Effector CD8-positive, alpha-beta T cell (primary cell): Measurements from ENCODE around the gene EPX.
A peak's percentile ranks its signal among the peaks of the same experiment; 100 is the strongest.
"Not testable (repeated sequence)": the region's sequence is repeated elsewhere in the genome, so short reads cannot be mapped to it uniquely, and the experiment has no call there.

Experiments used
- DNase-seq: peaks from one replicate; lab custom pipeline; 2025; lab: John Stamatoyannopoulos, UW
- total RNA-seq, 4 experiments: gene quantifications; one replicate each; lab custom pipeline; 2026; lab: John Stamatoyannopoulos, UW

The EPX gene
- total RNA-seq, result 0 reads per million in 4 experiments

GRCh38 chr17:58192612-58193011 lies at the start of gene EPX:
TSS of gene EPX (plus strand) at chr17:58192726. CDS start at chr17:58192847, 121 bp downstream.
- no peak for DNase-seq

GRCh38 chr17:58143335-58143734 lies 49.2 kb upstream of the EPX start:
- DNase-seq, result not testable (repeated sequence)

- no peak for DNase-seq
Observed at GRCh38 chr17:58144801-58145200, 47.7 kb upstream of the EPX start.

- no peak for DNase-seq
Observed at GRCh38 chr17:58147930-58148434, 44.5 kb upstream of the EPX start, which contains the start of gene OR4D1. TSS of gene OR4D1 (plus strand) at chr17:58148384. CDS start at chr17:58155154, 6,770 bp downstream.

DNA sequence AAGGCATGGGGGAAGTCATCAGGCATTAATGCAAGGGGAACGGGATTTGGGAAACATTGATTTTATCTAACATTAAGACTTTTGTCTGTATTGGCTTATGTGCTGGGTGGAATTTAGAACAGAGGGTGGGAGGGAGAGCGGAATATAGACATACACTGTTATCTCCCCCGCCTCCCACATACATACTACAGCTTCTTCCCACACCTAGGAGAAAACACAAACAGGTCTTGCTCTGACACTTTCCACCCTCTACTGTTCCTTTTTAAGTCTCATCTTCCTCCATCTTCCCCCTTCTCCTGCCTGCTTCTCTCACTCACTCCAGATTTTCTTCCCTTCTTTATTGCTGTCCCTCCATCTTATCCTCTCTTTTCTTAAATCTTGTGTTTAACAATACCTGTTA lies 43.9 kb upstream of the EPX start:
- DNase-seq, result no peak

DNA sequence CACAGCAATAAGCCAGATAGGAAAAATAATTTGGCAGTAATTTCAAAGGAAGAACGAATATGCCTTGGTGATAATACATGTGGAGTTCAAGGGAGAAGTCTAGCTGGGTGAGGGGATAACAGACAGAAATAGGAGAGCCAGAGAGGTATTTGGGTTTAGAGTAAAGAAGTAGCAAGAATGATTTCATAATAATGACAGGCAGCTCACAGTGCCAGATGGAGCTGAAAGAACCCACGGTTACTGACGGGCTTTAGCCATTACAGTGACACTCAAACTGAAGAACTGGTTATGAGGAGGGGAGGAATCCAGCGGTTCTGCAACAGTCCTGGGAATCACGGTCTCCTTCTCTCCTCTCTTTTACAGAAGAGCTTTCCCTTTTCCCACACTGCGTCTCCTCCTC lies 42.1 kb upstream of the EPX start:
- DNase-seq, result no peak

DNA sequence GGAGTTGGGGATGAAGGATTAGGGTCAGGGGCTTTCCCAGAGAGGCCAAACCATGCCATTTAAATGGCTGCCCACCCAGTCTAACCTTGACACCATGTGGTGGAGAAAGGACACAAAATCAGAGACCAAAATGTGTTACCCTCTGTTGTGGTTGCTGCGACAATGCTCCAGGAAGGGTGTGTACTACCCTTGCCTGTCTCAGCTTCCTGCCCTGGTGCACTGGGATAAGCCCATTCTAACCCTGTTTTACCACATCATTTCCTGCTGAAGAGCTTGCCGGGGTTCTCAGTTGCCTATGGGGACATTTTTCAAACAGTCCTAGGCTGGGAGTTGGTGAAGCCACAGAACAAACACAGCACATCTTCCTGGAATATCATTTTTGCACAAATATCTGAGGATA lies 39.5 kb upstream of the EPX start:
- DNase-seq, result peak; percentile 16

- DNase-seq, result no peak
Observed at GRCh38 chr17:58153671-58154070, 38.9 kb upstream of the EPX start.

- peak; percentile 17 for DNase-seq
Observed at GRCh38 chr17:58156839-58157803, 35.4 kb upstream of the EPX start.

DNA sequence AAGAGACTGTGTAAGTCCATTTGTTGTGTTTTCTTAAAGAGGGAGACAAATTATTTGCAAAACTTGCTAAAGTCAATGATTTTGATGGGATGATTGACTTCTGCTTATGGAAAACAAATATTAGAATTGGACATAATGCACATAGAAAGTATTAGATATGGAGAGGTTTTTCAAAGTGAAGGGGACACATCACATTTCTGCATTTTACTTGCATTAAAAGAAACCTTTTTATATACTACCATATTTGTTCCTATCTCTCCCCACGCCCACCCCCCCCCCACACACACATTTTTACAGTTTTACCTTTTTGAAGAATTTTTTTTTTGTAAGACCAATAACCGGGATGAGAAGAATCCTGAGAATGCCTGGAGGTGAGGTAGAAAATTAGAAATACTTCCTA lies 34.3 kb upstream of the EPX start:
- no peak for DNase-seq

GRCh38 chr17:58161566-58161965 lies 31.0 kb upstream of the EPX start:
- DNase-seq, result no peak

GRCh38 chr17:58165981-58166380 lies 26.5 kb upstream of the EPX start:
- no peak for DNase-seq

DNA sequence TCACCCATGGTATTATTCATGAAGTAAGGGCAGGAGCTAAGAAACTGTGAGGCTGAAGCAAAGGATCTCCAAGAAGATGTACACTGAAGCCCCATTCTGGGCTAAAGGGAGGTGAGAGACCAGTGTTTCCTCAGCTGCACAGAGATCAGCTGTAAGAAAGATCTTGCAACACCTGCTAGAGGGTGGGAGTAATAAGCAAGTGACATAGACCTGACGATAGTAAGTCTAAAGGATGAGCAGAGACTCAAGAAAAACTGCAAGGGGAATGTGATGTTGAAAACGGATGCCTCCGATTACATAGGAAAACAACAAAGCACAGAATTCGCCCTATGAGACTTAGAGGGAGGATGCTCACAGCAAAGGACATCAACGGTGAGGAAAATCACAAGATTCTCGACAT lies 25.8 kb upstream of the EPX start, which contains the start of gene OR4D2:
TSS of gene OR4D2 (plus strand) at position 301 of the 400 bp plus-strand sequence. CDS start 2,674 bp downstream, outside the sequence.
- DNase-seq, result no peak

- no peak for DNase-seq
Observed at GRCh38 chr17:58170622-58171021, 21.9 kb upstream of the EPX start.

- DNase-seq, result peak; percentile 13
Observed at GRCh38 chr17:58172369-58173071, 20.0 kb upstream of the EPX start.

DNA sequence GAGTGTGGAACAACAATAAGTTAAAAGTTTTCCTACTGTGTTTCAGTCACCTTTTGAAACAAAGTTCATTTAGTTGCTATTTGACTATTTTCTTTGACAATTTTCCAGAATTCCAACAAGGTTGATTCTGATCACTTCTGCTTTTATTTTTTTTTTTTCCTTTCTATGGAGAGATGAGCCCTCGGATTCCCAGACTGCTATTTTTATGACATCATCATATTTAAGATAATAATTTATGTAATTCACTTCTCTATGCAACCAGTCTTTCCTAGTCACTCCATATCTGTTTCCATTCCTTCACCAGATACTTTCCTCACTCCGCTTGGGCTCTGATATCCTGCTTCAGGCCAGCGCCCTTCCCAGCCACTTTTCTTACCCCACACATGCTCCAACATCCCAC lies 17.7 kb upstream of the EPX start:
- no peak for DNase-seq

DNA sequence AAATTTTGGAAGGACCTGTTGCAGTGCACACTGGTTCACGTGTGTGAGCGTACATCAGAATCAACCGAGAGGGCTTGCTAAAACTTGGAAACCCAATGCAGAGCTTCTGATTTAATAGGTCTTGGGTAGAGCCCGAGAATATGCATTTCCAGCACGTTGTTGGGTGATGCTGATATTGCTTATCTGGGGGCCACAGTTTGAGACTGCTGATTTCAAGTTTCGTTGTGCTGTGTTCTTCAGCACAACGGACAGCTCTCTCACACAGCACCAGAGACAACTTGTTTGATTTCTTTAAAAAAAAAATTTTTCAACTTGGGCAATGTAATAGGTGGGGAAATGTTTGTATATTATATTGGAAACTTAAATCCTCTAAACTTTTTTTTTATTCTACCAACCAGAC lies 16.3 kb upstream of the EPX start:
- no peak for DNase-seq

DNA sequence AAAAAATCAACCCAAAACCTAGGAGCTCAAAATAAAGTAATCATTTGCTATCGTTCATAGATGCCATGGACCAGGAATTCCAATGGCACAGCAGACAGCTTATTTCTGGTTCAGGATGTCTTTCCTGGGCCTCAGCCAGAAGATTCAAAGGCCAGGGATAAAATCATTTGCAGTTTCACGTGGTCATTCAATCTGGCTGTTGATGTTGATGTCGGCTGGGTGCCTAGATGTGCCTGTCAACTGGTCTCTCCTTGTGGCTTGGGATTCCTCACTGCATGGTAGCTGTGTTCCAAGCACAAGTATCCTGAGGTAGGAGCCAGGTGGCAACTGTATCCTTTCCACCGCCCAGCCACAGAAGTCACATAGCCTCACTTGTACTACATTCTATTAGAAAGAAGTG lies 10.7 kb upstream of the EPX start:
- no peak for DNase-seq

DNA sequence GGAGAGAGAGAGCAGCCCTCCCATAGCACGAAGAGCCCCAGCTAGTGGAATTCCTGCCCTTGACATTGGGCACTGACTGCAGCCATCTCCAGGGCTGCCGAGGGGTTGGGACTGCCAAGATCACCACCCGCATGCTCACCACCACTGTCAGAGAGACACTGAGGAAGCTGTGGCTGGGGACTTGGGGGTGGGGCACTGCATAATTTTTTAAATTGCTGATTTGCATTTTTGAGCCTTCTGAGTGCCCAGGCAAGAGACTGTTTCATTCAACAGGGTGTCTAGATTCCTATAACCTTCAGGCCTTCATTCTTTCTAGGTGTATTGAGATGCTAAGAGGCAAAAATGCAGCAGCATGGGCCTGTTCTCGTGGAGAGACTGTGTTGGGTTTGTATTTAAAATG lies 9.0 kb upstream of the EPX start:
- no peak for DNase-seq

DNA sequence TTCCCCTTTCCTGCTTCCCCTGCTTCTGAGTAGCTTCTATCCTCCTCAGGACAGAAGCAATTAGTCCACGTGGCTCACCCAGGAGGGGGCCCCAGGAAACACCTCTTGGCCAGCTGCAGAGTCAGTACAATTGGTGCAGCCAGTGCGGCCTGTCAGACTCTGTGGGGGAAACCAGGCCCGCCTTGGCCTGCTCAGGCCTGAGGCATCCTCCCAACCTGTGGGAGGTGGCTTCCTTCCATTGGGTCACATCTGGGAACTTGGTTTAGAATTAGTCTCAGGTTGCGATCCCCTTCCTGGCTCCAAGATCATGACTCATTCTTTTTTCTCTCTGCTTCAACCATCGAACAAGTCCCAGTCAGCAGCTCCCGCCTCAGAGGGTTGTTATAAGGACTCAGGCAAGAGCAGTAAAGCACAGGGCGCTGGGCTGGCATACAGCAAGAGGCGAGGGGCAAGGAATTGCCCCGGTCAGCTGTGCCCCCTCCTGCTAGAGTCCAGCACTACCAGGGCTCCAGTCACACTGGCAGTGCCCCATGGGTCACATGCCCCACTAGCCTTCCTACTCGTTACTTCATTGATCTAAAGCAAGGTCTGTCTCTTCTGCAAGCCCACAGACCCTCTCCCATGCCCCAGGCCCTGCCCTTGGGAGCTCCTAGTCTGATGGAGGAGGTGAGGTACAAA lies 8.1 kb upstream of the EPX start:
- DNase-seq, result no peak

GRCh38 chr17:58184986-58185761 lies 7.4 kb upstream of the EPX start:
- DNase-seq, result no peak
